SW480 (cell line): ENCODE data around the gene RTL9.
A peak's percentile ranks its signal among the peaks of the same experiment; 100 is the strongest.
"Not testable (repeated sequence)": the region's sequence is repeated elsewhere in the genome, so short reads cannot be mapped to it uniquely, and the experiment has no call there.

ENCODE experiments used
- DNase-seq: peaks from one replicate; pipeline ENCODE4 v3.0.0-alpha.2; 2016; ENCODE audit warnings: low spot score

Gene RTL9

GRCh38 chrX:110358548-110358947, at the start of gene RTL9:
Gene RTL9 (plus strand): TSS chrX:110358848. CDS start chrX:110450618, 91,770 bp downstream.
- no peak for DNase-seq

GRCh38 chrX:110310000-110310790, 48.5 kb upstream of the RTL9 start:
- DNase-seq: no peak

- DNase-seq: no peak
Measured at GRCh38 chrX:110310896-110311295, 47.8 kb upstream of the RTL9 start.

GRCh38 chrX:110311437-110312230, 47.0 kb upstream of the RTL9 start:
- no peak for DNase-seq

- no peak for DNase-seq
Measured at GRCh38 chrX:110315551-110315950, 43.1 kb upstream of the RTL9 start.

GRCh38 chrX:110316351-110317060, 42.1 kb upstream of the RTL9 start:
- DNase-seq: peak; percentile 21

GRCh38 chrX:110317061-110317819, 41.4 kb upstream of the RTL9 start:
- peak; percentile 39 for DNase-seq

GRCh38 chrX:110317820-110318663, 40.6 kb upstream of the RTL9 start, which contains the start of gene AMMECR1:
Gene AMMECR1 (minus strand): TSS chrX:110318085. CDS start chrX:110318071, 14 bp downstream.
- DNase-seq: peak; percentile 83

- DNase-seq: no peak
Measured at GRCh38 chrX:110318664-110318968, 40.0 kb upstream of the RTL9 start.

GRCh38 chrX:110320381-110320987, 38.2 kb upstream of the RTL9 start:
- no peak for DNase-seq

- DNase-seq: no peak
Measured at GRCh38 chrX:110321081-110321480, 37.6 kb upstream of the RTL9 start.

- DNase-seq: no peak
Measured at GRCh38 chrX:110321670-110322069, 37.0 kb upstream of the RTL9 start.

- DNase-seq: no peak
Measured at GRCh38 chrX:110322603-110323002, 36.0 kb upstream of the RTL9 start.

- no peak for DNase-seq
Measured at GRCh38 chrX:110326712-110327111, 31.9 kb upstream of the RTL9 start.

GRCh38 chrX:110327336-110327735, 31.3 kb upstream of the RTL9 start:
- no peak for DNase-seq

- DNase-seq: not testable (repeated sequence)
Measured at GRCh38 chrX:110328613-110329012, 30.0 kb upstream of the RTL9 start.

- no peak for DNase-seq
Measured at GRCh38 chrX:110331444-110332030, 27.1 kb upstream of the RTL9 start.

GRCh38 chrX:110333458-110333857, 25.2 kb upstream of the RTL9 start:
- not testable (repeated sequence) for DNase-seq

- DNase-seq: no peak
Measured at GRCh38 chrX:110338935-110339334, 19.7 kb upstream of the RTL9 start.
